K562 (cell line): ENCODE data around the gene GOLGA6B.
"Not testable (repeated sequence)": the region's sequence is repeated elsewhere in the genome, so short reads cannot be mapped to it uniquely, and the experiment has no call there.

Experiments used
- BRF2 ChIP-seq: IDR thresholded peaks from 3 replicates; pipeline ENCODE4 v1.6.1; 2011; ENCODE audit warnings: borderline replicate concordance, mild to moderate bottlenecking; ENCODE audit not compliant: insufficient read length, insufficient read depth
- CBFA2T3 ChIP-seq: fragments of 450-650 bp; IDR thresholded peaks from 2 replicates; pipeline ENCODE4 v1.6.1; 2017
- ETV6 ChIP-seq, 3 experiments: fragments of 150-350 bp in 1 of 3; sonication (generic) in 1 of 3; formaldehyde crosslinking in 1 of 3; IDR thresholded peaks; 2 replicates each; pipeline versions ENCODE4 v1.6.1 to v1.8.0; 2014 to 2022; ENCODE audit warnings: borderline replicate concordance in 2 of 3, low read depth in 2 of 3, antibody characterized with exemption in 1 of 3, low read length in 1 of 3, mild to moderate bottlenecking in 1 of 3, missing genetic modification reagents in 1 of 3
- EZH2 ChIP-seq: IDR thresholded peaks from 2 replicates; pipeline ENCODE4 v1.6.1; 2012; ENCODE audit warnings: low read depth, mild to moderate bottlenecking, inconsistent platforms, low read length, borderline replicate concordance
- MECOM ChIP-seq: fragments of 250-450 bp; sonication (Bioruptor Pico); IDR thresholded peaks from 2 replicates; pipeline ENCODE4 v1.8.0; 2022; ENCODE audit warnings: inconsistent platforms
- NCOA1 ChIP-seq: fragments of 450-650 bp; IDR thresholded peaks from 2 replicates; pipeline ENCODE4 v1.6.1; 2016; ENCODE audit warnings: low read depth
- POLR2A ChIP-seq: fragments of 450-650 bp; conservative IDR thresholded peaks from 2 replicates; pipeline ENCODE4 v1.6.1; 2016
- RFX1 ChIP-seq: fragments of 450-650 bp; IDR thresholded peaks from 2 replicates; pipeline ENCODE4 v1.6.1; 2016; ENCODE audit warnings: mild to moderate bottlenecking, moderate library complexity
- SAFB ChIP-seq: fragments of 200-400 bp; formaldehyde crosslinking; IDR thresholded peaks from 2 replicates; pipeline ENCODE4 v1.6.1; 2017; ENCODE audit warnings: low read depth, low read length, borderline replicate concordance
- TAF1 ChIP-seq: IDR thresholded peaks from 2 replicates; pipeline ENCODE4 v1.6.1; 2011; ENCODE audit warnings: mild to moderate bottlenecking, low read length, moderate library complexity; ENCODE audit not compliant: insufficient read depth, control insufficient read depth, severe bottlenecking; ENCODE audit errors: extremely low read depth
- ZHX1 ChIP-seq: fragments of 150-350 bp; conservative IDR thresholded peaks from 2 replicates; pipeline ENCODE4 v1.6.1; 2014; ENCODE audit warnings: low read length

GRCh38 chr15:72626153-72626552 lies 28.3 kb upstream of the GOLGA6B start:
- TF ChIP-seq POLR2A; MECOM (CRISPR knock-in tag); NCOA1; ZHX1; ETV6 (IDR thresholded peaks at IDR 0.05; ENCODE audit: borderline replicate concordance in 1 of 2, low read depth in 2 of 2, low read length in 1 of 2); ETV6 (CRISPR knock-in tag; IDR thresholded peaks at IDR 0.05; ENCODE audit: borderline replicate concordance); RFX1; CBFA2T3; SAFB; TAF1; BRF2; EZH2: not testable (repeated sequence)
